ENCODE data around the gene C6orf120.

DNA sequence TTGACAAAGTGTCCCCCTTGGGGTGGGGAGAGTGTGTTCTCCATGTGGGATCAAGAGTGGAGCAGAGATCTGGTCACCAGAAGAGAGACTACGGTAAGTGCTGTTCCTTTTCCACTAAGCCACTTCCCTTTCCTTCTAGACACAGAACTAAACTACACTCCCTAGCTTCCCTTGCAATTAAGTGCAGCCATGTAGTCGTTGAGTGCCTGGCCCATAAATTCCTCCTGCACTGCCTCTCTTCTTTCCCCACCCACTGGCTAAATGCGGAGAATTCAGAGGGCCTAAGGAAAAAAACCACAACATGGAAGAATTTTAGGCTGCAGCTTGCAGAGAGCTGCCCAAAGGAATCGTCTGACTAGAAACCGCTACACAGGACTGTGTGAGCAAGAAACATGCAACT, 1.6 kb upstream of the C6orf120 start:
- TF ChIP-seq POLR2AphosphoS5 (IDR thresholded peaks at IDR 0.05; ENCODE audit: low read depth, low read length) (no peak), TCF7L2 (IDR thresholded peaks at IDR 0.05; ENCODE audit: low read depth, low read length) (no peak), SIN3A (IDR thresholded peaks at IDR 0.05; ENCODE audit: borderline replicate concordance, insufficient read depth, low read depth, low read length) (no peak)
- TF ChIP-seq, protein P1, sequence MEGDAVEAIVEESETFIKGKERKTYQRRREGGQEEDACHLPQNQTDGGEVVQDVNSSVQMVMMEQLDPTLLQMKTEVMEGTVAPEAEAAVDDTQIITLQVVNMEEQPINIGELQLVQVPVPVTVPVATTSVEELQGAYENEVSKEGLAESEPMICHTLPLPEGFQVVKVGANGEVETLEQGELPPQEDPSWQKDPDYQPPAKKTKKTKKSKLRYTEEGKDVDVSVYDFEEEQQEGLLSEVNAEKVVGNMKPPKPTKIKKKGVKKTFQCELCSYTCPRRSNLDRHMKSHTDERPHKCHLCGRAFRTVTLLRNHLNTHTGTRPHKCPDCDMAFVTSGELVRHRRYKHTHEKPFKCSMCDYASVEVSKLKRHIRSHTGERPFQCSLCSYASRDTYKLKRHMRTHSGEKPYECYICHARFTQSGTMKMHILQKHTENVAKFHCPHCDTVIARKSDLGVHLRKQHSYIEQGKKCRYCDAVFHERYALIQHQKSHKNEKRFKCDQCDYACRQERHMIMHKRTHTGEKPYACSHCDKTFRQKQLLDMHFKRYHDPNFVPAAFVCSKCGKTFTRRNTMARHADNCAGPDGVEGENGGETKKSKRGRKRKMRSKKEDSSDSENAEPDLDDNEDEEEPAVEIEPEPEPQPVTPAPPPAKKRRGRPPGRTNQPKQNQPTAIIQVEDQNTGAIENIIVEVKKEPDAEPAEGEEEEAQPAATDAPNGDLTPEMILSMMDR (IDR thresholded peaks at IDR 0.05) = no peak
- TF ChIP-seq, protein P2, sequence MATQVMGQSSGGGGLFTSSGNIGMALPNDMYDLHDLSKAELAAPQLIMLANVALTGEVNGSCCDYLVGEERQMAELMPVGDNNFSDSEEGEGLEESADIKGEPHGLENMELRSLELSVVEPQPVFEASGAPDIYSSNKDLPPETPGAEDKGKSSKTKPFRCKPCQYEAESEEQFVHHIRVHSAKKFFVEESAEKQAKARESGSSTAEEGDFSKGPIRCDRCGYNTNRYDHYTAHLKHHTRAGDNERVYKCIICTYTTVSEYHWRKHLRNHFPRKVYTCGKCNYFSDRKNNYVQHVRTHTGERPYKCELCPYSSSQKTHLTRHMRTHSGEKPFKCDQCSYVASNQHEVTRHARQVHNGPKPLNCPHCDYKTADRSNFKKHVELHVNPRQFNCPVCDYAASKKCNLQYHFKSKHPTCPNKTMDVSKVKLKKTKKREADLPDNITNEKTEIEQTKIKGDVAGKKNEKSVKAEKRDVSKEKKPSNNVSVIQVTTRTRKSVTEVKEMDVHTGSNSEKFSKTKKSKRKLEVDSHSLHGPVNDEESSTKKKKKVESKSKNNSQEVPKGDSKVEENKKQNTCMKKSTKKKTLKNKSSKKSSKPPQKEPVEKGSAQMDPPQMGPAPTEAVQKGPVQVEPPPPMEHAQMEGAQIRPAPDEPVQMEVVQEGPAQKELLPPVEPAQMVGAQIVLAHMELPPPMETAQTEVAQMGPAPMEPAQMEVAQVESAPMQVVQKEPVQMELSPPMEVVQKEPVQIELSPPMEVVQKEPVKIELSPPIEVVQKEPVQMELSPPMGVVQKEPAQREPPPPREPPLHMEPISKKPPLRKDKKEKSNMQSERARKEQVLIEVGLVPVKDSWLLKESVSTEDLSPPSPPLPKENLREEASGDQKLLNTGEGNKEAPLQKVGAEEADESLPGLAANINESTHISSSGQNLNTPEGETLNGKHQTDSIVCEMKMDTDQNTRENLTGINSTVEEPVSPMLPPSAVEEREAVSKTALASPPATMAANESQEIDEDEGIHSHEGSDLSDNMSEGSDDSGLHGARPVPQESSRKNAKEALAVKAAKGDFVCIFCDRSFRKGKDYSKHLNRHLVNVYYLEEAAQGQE (IDR thresholded peaks at IDR 0.05; ENCODE audit: insufficient read depth in 1 of 2, low read depth in 2 of 2, low read length in 1 of 2) = no peak

Measured in Panc1 (cell line).